IPS-18a (cell line): Measurements from ENCODE around the gene DSE.

Source experiments
- H3K27ac ChIP-seq: one replicate; pipeline ENCODE4 v1.5.1; 2013; ENCODE audit warnings: low read length
- H3K27me3 ChIP-seq: one replicate; pipeline ENCODE4 v1.6.1; 2013; ENCODE audit warnings: mild to moderate bottlenecking, low read length; ENCODE audit not compliant: control insufficient read depth, insufficient read depth
- H3K36me3 ChIP-seq: one replicate; pipeline ENCODE4 v1.6.1; 2013; ENCODE audit warnings: low read depth, low read length; ENCODE audit not compliant: control insufficient read depth
- H3K4me1 ChIP-seq: one replicate; pipeline ENCODE4 v1.6.1; 2013; ENCODE audit warnings: low read depth, low read length; ENCODE audit not compliant: control insufficient read depth
- H3K4me3 ChIP-seq: one replicate; pipeline ENCODE4 v1.5.1; 2013; ENCODE audit warnings: low read length
- H3K9ac ChIP-seq: one replicate; pipeline ENCODE4 v1.6.1; 2013; ENCODE audit warnings: mild to moderate bottlenecking, low read length, moderate library complexity
- H3K9me3 ChIP-seq: one replicate; pipeline ENCODE4 v1.6.1; 2013; ENCODE audit warnings: low read depth, low read length; ENCODE audit not compliant: control insufficient read depth

DSE gene

DNA sequence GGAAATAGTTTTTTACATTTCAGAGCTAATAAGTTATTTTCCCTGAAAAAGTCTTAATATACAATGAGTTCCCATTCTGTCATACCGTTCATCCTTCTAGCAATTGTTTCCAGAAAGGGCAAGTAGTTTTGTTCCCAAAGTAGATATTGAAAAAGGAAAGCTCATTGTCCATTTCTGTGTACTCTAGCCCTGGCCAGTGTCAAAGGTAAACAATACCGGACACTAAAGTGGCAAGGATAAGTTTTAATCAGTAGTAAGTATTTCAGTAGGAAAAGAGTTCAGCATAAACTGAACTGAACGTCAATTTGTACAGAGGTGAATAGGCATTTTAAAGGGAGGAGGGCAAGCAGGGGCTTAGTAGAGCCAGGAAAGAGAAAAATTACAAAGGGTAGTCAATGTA is 46.9 kb downstream of the DSE start:
- H3K4me3 ChIP-seq, result no peak overlapping the region
- H3K27me3 ChIP-seq, result no peaks in the 10 kb centered on the region
- no peak overlapping the region for H3K9ac ChIP-seq
- H3K36me3 ChIP-seq, result no peaks in the 10 kb centered on the region
- no peaks in the 10 kb centered on the region for H3K9me3 ChIP-seq
- peaks cover 6% of the 10 kb centered on the region for H3K4me1 ChIP-seq
- H3K27ac ChIP-seq, result no peak overlapping the region

DNA sequence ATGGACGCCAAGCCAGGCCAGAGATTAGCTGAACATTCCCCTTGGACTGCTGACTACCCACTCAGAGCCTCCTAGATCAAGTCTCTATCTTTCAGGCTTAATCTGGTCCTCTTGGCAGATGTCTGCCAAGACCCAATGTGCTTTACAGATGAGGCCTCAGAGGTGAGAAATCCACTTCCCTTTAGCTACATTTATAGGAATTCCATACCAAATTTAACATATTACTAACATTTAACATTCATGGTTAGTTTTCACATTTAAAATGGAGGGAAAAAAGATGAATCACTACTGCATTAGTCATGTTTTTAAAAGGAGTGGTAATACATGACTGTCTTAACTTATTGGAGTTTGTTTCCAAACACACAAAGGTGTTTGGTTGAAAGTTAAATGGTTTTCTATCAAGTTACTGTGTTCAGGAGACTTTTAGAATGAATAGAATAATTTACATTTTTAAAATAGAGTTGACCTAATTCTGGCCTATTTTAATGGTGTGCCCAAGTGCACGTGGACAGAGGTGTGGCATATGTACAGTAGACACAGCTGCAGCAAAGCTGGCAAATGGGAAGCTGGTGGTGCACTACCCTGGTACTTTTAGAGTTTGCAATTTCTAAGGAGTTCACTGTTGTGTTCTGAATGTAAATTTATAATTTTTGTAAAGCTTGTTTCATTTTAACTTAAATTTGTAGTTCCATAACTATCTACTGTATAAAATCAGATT is 48.5 kb downstream of the DSE start:
- Histone ChIP-seq H3K27ac (no peak overlapping the region), H3K4me3 (no peak overlapping the region), H3K9ac (no peak overlapping the region), H3K27me3 (no peaks in the 10 kb centered on the region), H3K9me3 (no peaks in the 10 kb centered on the region), H3K36me3 (no peaks in the 10 kb centered on the region), H3K4me1 (peaks cover 6% of the 10 kb centered on the region)

DNA sequence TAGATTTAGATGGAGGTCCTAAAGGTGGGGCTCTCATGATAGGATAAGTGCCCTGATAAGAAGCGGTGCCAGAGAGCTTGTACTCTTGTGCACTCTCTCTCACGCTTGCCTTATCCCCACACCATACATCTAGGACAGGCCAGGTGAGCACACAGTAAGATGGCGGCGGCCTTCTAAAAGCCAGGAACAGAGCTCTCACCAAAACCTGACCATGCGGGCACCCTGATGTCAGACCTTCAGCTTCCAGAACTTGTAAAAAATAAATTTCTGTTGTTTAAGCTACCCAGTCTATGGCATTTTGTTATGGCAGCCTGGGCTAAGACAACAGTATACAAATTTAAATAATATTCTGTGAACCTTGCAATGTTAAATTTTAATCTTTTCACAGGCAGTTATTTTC is 49.6 kb downstream of the DSE start:
- Histone ChIP-seq H3K9ac (no peak overlapping the region), H3K4me1 (peaks cover 13% of the 10 kb centered on the region), H3K9me3 (no peaks in the 10 kb centered on the region), H3K27me3 (no peaks in the 10 kb centered on the region), H3K4me3 (no peak overlapping the region), H3K27ac (no peak overlapping the region), H3K36me3 (no peaks in the 10 kb centered on the region)

DNA sequence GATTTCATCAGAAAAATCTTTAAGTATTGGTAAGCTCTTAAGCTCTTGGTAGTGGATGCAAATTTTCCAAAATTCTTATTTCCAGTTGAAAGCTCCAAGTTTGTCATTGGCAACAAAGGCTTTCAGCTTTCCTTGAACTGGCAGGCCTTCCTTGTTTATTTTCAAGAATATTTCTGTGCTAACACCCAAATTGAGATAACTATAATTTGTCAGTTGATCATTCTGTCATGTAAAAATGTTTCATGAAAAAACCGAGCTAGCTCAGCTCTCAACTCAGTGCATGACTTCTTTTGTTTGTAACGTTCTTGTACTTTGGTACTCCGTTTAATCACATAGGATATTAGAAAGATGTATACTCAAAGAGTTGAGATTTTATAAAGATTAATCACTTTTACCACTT is 51.5 kb downstream of the DSE start:
- H3K27me3 ChIP-seq, result no peaks in the 10 kb centered on the region
- no peaks in the 10 kb centered on the region for H3K9me3 ChIP-seq
- H3K4me3 ChIP-seq, result no peak overlapping the region
- peaks cover 6% of the 10 kb centered on the region for H3K36me3 ChIP-seq
- H3K27ac ChIP-seq, result no peak overlapping the region
- no peak overlapping the region for H3K9ac ChIP-seq
- H3K4me1 ChIP-seq, result peaks cover 6% of the 10 kb centered on the region

DNA sequence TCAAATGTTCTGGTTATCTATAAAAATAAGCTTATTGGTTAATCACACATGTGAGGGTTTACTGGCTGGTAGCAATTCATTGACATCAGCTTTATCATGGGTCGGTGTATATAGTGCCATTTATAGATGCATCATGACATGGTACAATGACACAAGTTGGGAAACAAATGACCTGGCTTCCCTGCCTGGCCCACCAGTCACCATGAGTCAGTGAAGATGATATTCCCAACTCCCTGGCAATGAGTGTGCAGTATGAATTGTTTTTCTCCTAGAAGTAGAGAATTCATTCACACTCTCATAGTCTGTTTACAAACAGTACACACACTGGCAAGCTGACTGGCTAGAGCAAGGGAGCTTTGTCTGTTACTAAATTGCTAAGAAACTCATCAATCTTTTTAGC is 53.3 kb downstream of the DSE start:
- Histone ChIP-seq H3K9ac (no peak overlapping the region), H3K27ac (no peak overlapping the region), H3K9me3 (no peaks in the 10 kb centered on the region), H3K4me3 (no peak overlapping the region), H3K27me3 (no peaks in the 10 kb centered on the region), H3K4me1 (peaks cover 6% of the 10 kb centered on the region), H3K36me3 (peaks cover 6% of the 10 kb centered on the region)

DNA sequence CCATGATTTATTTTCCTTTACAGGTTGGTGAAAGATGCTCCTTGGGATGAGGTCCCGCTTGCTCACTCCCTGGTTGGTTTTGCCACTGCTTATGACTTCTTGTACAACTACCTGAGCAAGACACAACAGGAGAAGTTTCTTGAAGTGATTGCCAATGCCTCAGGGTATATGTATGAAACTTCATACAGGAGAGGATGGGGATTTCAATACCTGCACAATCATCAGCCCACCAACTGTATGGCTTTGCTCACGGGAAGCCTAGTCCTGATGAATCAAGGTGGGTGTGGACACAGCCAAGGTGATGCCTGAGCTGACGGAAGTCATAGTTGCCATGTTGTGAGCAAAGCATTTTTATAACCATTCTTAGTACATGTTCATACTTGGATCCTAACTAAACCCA is 55.8 kb downstream of the DSE start:
- H3K27me3 ChIP-seq, result no peaks in the 10 kb centered on the region
- no peak overlapping the region for H3K9ac ChIP-seq
- H3K36me3 ChIP-seq, result peaks cover 6% of the 10 kb centered on the region
- H3K4me3 ChIP-seq, result no peak overlapping the region
- H3K27ac ChIP-seq, result no peak overlapping the region
- peaks cover 14% of the 10 kb centered on the region for H3K4me1 ChIP-seq
- no peaks in the 10 kb centered on the region for H3K9me3 ChIP-seq

DNA sequence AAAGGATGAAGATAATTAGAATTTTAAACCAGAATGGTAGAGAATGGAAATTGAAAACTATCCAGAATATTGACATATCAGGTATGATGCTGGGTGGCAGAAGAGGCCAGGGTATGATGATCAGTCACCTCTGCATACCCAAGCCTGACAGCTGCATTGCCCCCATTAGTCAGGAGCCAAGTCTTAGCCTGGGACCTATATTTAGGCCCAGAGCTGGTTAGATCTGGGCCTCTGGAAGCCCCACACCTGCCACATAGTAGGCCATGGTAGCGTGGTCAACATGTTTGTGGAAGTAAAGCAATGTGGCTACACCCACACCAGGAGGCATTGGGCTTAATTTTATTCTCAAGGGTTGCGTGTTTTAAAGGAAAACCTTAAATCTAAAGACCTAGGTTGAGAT is 58.4 kb downstream of the DSE start:
- no peaks in the 10 kb centered on the region for H3K27me3 ChIP-seq
- H3K9ac ChIP-seq, result no peak overlapping the region
- peaks cover 33% of the 10 kb centered on the region for H3K4me1 ChIP-seq
- H3K36me3 ChIP-seq, result peaks cover 12% of the 10 kb centered on the region
- no peak overlapping the region for H3K27ac ChIP-seq
- H3K9me3 ChIP-seq, result no peaks in the 10 kb centered on the region
- no peak overlapping the region for H3K4me3 ChIP-seq

DNA sequence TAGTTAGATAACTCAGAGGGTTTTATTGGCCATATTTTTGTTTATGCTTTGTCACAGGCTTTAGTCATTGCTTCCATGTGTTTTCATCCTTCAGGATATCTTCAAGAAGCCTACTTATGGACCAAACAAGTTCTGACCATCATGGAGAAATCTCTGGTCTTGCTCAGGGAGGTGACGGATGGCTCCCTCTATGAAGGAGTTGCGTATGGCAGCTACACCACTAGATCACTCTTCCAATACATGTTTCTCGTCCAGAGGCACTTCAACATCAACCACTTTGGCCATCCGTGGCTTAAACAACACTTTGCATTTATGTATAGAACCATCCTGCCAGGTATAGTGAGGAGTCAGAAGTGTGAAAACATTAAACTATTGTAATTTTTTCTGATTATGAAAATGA is 60.1 kb downstream of the DSE start:
- no peaks in the 10 kb centered on the region for H3K9me3 ChIP-seq
- H3K36me3 ChIP-seq, result peaks cover 12% of the 10 kb centered on the region
- H3K4me1 ChIP-seq, result peaks cover 27% of the 10 kb centered on the region
- H3K4me3 ChIP-seq, result no peak overlapping the region
- no peaks in the 10 kb centered on the region for H3K27me3 ChIP-seq
- no peak overlapping the region for H3K27ac ChIP-seq
- H3K9ac ChIP-seq, result no peak overlapping the region

DNA sequence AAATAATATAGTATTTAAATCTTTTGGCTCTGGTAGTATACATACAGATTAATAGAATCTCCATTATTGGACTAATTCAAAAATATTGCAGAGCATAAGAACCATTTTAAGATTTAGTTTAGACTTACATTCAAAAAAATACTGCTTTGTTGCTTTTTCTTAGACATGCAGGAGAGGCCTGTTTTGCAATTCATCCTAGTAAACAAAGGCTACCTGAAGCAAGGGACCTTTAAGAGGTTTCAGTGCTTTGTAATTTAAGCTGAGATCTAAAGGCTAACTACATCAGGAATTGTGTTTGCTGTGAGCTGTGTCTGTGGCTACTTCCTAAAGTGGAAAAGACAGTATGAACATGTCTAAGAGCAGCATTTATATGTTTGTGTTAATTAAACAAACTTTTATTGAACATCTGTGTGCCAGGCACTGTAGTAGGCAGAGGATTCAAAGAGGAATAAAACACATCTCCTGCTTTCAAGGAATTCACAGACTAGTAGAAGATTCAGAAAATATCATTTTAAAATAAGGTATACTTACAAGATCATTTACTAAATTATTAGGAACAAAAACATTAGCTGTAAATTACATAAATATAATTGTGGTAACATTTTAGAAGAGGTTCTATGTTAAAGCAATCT is 61.3 kb downstream of the DSE start:
- no peaks in the 10 kb centered on the region for H3K9me3 ChIP-seq
- peak overlapping the region; percentile 52 for H3K27ac ChIP-seq
- peaks cover 27% of the 10 kb centered on the region for H3K4me1 ChIP-seq
- peaks cover 5% of the 10 kb centered on the region for H3K36me3 ChIP-seq
- H3K9ac ChIP-seq, result peak overlapping the region; percentile 56
- no peaks in the 10 kb centered on the region for H3K27me3 ChIP-seq
- peak overlapping the region; percentile 7 for H3K4me3 ChIP-seq

DNA sequence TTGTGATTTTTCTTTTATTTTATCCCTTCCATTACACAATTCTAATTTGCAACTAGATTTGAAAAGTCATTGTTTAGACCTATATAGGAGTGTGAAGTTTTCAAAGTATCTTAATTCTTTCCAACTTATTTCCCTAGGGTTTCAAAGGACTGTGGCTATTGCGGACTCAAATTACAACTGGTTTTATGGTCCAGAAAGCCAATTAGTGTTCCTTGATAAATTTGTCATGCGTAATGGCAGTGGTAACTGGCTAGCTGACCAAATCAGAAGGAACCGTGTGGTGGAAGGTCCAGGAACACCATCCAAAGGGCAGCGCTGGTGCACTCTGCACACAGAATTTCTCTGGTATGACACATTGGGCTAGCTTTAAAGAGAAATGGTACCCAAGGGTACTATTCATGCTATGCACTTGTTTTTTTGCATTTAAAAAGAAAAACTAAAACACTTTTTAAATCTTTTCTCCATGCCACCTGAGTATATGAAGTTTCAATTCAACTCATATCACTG is 62.5 kb downstream of the DSE start:
- H3K27me3 ChIP-seq, result no peaks in the 10 kb centered on the region
- peaks cover 5% of the 10 kb centered on the region for H3K36me3 ChIP-seq
- no peak overlapping the region for H3K4me3 ChIP-seq
- H3K27ac ChIP-seq, result peak overlapping the region; percentile 35
- no peak overlapping the region for H3K9ac ChIP-seq
- H3K9me3 ChIP-seq, result no peaks in the 10 kb centered on the region
- peaks cover 27% of the 10 kb centered on the region for H3K4me1 ChIP-seq

DNA sequence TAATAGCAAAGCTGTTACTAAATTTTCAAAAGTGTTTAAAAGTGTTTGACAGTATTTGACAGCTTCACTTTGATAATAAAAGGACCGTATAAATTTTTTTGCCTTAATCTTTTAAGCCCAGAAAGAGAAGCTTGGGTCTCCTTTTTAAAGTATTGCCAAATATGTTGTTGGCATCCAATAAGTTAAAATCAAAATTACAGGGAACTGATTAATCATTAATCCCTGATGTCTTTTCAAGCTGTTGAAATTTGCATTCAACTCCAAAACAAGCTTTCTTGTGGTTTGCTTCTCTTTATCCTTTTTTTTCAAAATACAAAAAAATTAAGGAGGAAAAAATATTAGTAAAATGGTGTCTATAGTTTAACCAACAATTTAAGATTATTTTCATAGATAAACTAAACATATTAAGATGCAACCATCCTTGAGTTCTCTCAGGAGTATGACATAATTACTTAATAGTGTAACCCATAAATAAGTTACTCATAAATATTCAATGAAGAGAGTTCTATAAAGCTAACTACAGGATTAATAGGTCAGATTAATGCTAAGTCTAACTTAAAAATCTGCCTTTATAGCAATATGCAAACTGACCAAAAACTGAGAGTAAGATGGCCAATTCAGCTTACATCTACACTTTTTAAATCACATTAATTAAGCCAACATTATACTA is 63.4 kb downstream of the DSE start:
- H3K9ac ChIP-seq, result no peak overlapping the region
- peaks cover 27% of the 10 kb centered on the region for H3K4me1 ChIP-seq

More for the DNA sequence above, 63.4 kb downstream of the DSE start:
- Histone ChIP-seq H3K27me3 (no peaks in the 10 kb centered on the region), H3K4me3 (no peak overlapping the region), H3K9me3 (no peaks in the 10 kb centered on the region), H3K27ac (no peak overlapping the region), H3K36me3 (peaks cover 5% of the 10 kb centered on the region)
